ENCODE results near the gene CA12. TPM values are rescaled to one million over a fixed set of nuclear protein-coding genes. Genes with fewer than 3 reads are reported as not detected.

The CA12 gene
- polyA plus RNA-seq, 3 donors: not detected

DNA sequence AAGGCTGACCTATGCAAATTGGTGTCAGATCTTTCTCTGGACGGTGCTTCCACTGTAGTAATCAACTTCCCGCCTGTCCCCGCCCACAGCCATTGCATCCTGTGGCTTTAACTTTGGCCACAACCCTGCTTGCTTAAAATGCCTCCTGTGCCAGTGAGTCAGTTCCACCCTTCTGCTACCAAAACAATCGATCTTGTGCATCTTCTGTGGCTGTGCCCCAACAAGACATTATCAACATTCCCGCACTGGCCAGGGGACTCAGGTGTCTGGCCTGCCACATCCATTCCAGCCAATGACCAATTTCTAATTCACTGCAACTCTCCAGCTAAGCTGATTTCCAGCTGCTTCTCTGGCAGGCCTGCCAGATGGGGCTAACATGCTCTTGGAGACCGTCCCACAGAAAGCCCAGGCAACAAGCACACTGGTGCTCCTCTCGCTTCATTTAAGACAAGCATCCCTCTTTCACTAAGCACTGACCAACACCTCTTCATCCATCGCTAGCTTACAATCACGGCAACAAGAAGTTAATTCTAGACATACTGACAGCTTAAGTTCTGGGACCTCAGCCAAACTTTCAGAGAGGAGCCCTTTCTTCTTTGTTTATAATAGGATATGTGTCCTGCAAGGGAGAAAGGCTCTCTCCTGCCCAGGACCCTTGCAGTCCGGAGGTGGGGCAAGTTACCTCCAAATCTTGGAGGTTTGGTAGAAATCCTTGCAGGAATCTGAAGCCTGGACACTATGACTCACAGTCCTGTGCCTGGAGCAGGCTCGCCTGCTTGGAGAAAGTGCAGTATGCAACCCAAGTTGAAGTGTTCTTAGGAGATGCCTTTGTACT, 6.7 kb downstream of the CA12 start:
- peaks cover 16 to 25% of the 10 kb centered on the region in 2 donors for H3K4me1 ChIP-seq (ENCODE audit: control insufficient read depth in 1 of 2, insufficient read depth in 2 of 2, low read length in 2 of 2)
- no peak overlapping the region for H3K9ac ChIP-seq (ENCODE audit: insufficient read depth, low read length, poor library complexity, severe bottlenecking)
- H3K9me3 Mint-ChIP-seq: no peaks in the 10 kb centered on the region
- H3K9me3 ChIP-seq (replicated peaks in 1 of 2; ENCODE audit: control insufficient read depth in 1 of 2, insufficient read depth in 1 of 2, low read length in 2 of 2): no peaks in the 10 kb centered on the region
- H3K27ac ChIP-seq (ENCODE audit: low read depth in 1 of 2, low read length in 2 of 2): no peak overlapping the region
- peaks cover 31% of the 10 kb centered on the region for H3K4me1 Mint-ChIP-seq
- H3K4me3 ChIP-seq (replicated peaks in 1 of 3; ENCODE audit: low read depth in 2 of 3, low read length in 3 of 3): no peak overlapping the region
- intact Hi-C loops (cut with micrococcal nuclease): no loop called here
- peak overlapping the region; percentile 10 for H2AFZ ChIP-seq (ENCODE audit: insufficient read depth, low read depth, low read length, poor library complexity, severe bottlenecking)
- no peak overlapping the region for H3K4me2 ChIP-seq (replicated peaks; ENCODE audit: extremely low read depth, low read length, poor library complexity, severe bottlenecking)
- H3K27ac Mint-ChIP-seq: peak overlapping the region in 3 of 7 donors; percentile 12 to 66 (median 47)
- peaks cover 3 to 9% of the 10 kb centered on the region in 2 donors for H3K27me3 ChIP-seq (ENCODE audit: control insufficient read depth in 2 of 2, insufficient read depth in 2 of 2, low read length in 2 of 2)
- no peaks in the 10 kb centered on the region for H4K20me1 ChIP-seq (ENCODE audit: insufficient read depth, low read length)
- no peaks in the 10 kb centered on the region for H3K36me3 ChIP-seq (replicated peaks in 1 of 2; ENCODE audit: control insufficient read depth in 1 of 2, insufficient read depth in 2 of 2, low read length in 2 of 2)
- no peaks in the 10 kb centered on the region for H3K79me2 ChIP-seq (ENCODE audit: insufficient read depth, low read length)
- WGBS (ENCODE audit: insufficient coverage): 44% methylated on average over 8 of the region's 11 CpGs
- peak overlapping the region in 1 of 2 donors; percentile 68 for H3K4me3 Mint-ChIP-seq
- peaks cover 7 to 13% (median 9%) of the 10 kb centered on the region in 3 donors for H3K27me3 Mint-ChIP-seq (ENCODE audit: low read depth in 3 of 3)
- TF ChIP-seq, protein P1, sequence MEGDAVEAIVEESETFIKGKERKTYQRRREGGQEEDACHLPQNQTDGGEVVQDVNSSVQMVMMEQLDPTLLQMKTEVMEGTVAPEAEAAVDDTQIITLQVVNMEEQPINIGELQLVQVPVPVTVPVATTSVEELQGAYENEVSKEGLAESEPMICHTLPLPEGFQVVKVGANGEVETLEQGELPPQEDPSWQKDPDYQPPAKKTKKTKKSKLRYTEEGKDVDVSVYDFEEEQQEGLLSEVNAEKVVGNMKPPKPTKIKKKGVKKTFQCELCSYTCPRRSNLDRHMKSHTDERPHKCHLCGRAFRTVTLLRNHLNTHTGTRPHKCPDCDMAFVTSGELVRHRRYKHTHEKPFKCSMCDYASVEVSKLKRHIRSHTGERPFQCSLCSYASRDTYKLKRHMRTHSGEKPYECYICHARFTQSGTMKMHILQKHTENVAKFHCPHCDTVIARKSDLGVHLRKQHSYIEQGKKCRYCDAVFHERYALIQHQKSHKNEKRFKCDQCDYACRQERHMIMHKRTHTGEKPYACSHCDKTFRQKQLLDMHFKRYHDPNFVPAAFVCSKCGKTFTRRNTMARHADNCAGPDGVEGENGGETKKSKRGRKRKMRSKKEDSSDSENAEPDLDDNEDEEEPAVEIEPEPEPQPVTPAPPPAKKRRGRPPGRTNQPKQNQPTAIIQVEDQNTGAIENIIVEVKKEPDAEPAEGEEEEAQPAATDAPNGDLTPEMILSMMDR (IDR thresholded peaks at IDR 0.05): no peak
- H3K36me3 Mint-ChIP-seq: no peaks in the 10 kb centered on the region
- DNase-seq: peak; percentile 19 to 30 (median 29)

DNA sequence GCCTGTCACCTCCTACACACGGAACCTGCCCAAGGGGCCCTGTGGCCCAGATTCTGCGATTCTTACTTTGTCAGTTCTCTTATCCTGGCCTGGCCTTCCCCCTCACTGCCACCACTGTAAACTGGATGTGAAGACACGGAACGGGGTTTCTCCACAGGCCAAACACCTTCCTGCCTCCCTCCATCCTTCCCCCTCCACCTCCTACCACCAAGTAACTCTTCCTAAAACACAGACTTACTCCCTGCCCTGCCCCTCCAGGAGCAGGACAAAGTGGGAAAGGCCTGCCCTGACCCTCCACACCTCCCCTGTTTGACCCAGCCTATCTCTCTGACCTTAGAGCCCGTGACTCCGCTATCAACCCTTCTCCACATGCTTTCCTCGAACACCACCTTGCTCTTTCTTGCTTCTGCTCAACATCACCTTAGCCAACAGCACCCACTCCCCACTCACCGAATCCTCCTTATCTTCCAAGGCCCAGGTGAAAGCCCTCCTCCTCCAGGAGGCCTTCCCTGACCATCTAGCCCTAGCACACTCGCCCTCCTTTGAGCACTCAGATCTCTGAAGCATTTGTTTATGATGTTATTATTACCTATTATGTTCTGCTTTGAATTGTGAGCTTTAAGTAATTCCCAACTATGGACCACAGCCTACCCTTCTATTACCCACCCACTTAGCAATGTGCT, 7.6 kb downstream of the CA12 start:
- Histone ChIP-seq H3K4me1 (ENCODE audit: control insufficient read depth in 1 of 2, insufficient read depth in 2 of 2, low read length in 2 of 2) (peaks cover 16 to 25% of the 10 kb centered on the region in 2 donors), H3K79me2 (ENCODE audit: insufficient read depth, low read length) (no peaks in the 10 kb centered on the region), H3K27ac (ENCODE audit: low read depth in 1 of 2, low read length in 2 of 2) (no peak overlapping the region), H3K36me3 (replicated peaks in 1 of 2; ENCODE audit: control insufficient read depth in 1 of 2, insufficient read depth in 2 of 2, low read length in 2 of 2) (no peaks in the 10 kb centered on the region), H3K4me3 (replicated peaks in 1 of 3; ENCODE audit: low read depth in 2 of 3, low read length in 3 of 3) (no peak overlapping the region), H4K20me1 (ENCODE audit: insufficient read depth, low read length) (no peaks in the 10 kb centered on the region), H3K27me3 (ENCODE audit: control insufficient read depth in 2 of 2, insufficient read depth in 2 of 2, low read length in 2 of 2) (peaks cover 0 to 3% of the 10 kb centered on the region in 2 donors), H3K9me3 (replicated peaks in 1 of 2; ENCODE audit: control insufficient read depth in 1 of 2, insufficient read depth in 1 of 2, low read length in 2 of 2) (no peaks in the 10 kb centered on the region), H3K4me2 (replicated peaks; ENCODE audit: extremely low read depth, low read length, poor library complexity, severe bottlenecking) (no peak overlapping the region), H3K9ac (ENCODE audit: insufficient read depth, low read length, poor library complexity, severe bottlenecking) (no peak overlapping the region), H2AFZ (ENCODE audit: insufficient read depth, low read depth, low read length, poor library complexity, severe bottlenecking) (peak overlapping the region; percentile 10)
- Mint-ChIP-seq H3K4me3 (no peak overlapping the region), H3K4me1 (peaks cover 31% of the 10 kb centered on the region), H3K27ac (peak overlapping the region in 1 of 7 donors; percentile 47), H3K27me3 (ENCODE audit: low read depth in 3 of 3) (peaks cover 5 to 8% (median 7%) of the 10 kb centered on the region in 3 donors), H3K36me3 (no peaks in the 10 kb centered on the region), H3K9me3 (no peaks in the 10 kb centered on the region)
- DNase-seq: no peak
- 78% methylated on average over 7 of the region's 9 CpGs for WGBS (ENCODE audit: insufficient coverage)
- intact Hi-C loops (cut with micrococcal nuclease): no loop called here
- TF ChIP-seq, protein P1 (IDR thresholded peaks at IDR 0.05): no peak

Data from CD14-positive monocyte (primary cell).